ENCODE results near the gene NMRK1. TPM values are rescaled to one million over a fixed set of nuclear protein-coding genes. Genes with fewer than 3 reads are reported as not detected.

The NMRK1 gene
- total and polyA plus RNA-seq, 2 of the 13 experiments (the other 11 are each of a cell fraction or from before 2014, with no cell fraction given) = 9.1 to 12.9 TPM

DNA sequence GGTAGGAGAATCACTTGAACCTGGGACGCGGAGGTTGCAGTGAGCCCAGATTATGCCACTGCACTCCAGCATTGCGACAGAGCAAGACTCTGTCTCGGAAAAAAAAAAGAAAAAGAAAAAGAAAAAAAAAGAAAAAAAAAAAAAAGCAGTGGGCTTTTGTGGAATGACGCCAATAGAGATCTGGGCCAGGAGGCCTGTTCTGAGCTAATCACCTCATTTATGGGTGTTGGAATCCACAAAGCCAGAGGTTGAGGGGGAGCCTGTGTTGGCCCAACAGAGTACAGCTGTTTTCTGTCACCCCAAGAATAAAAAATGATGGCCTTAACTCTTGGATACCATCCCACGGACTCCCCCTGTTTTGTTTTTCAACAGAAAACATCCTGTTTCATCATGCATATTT is 18.9 kb upstream of the NMRK1 start:
- BruUV-seq (replicated peaks) = no TSS peak
- Histone ChIP-seq H3K27me3 (ENCODE audit: control insufficient read depth in 1 of 2, insufficient read depth in 2 of 2, low read length in 2 of 2) (no peaks in the 10 kb centered on the region), H3K79me2 (ENCODE audit: insufficient read depth, low read length) (peaks cover 5% of the 10 kb centered on the region), H2AFZ (ENCODE audit: low read length) (no peak overlapping the region), H3K4me1 (ENCODE audit: insufficient read depth, low read length) (peaks cover 12% of the 10 kb centered on the region), H3K9me3 (ENCODE audit: low read length) (no peaks in the 10 kb centered on the region), H3K4me2 (ENCODE audit: low read depth, low read length) (no peak overlapping the region), H4K20me1 (ENCODE audit: insufficient read depth, low read length) (no peaks in the 10 kb centered on the region), H3K36me3 (replicated peaks in 1 of 2; ENCODE audit: control insufficient read depth in 1 of 2, insufficient read depth in 2 of 2, low read length in 2 of 2) (no peaks in the 10 kb centered on the region), H3K27ac (ENCODE audit: extremely low read length, insufficient read depth, low read length) (no peak overlapping the region), H3K4me3 (replicated peaks in 1 of 3; ENCODE audit: insufficient read depth in 1 of 3, low read depth in 2 of 3, low read length in 3 of 3) (no peak overlapping the region), H3K9ac (ENCODE audit: insufficient read depth, low read depth, low read length) (no peak overlapping the region)
- intact Hi-C loops (cut with micrococcal nuclease; ENCODE audit: unreplicated experiment) = no loop called here
- ATAC-seq (no peak), FAIRE-seq (no peak), DNase-seq (ENCODE audit: low spot score) (no peak)
- CTCF ChIA-PET (ENCODE audit: low intra/inter-chr PET ratio, low total read pairs) = no interaction called here
- WGBS (ENCODE audit: low lambda C conversion rate) = 94% methylated on average over 6 of the region's 6 CpGs
- POLR2A ChIA-PET = no interaction called here
- in situ Hi-C loops (cut with HindIII; ENCODE audit: extremely low pct_ligation_motif_present, low pct_unique_long_range_greater_than_20kb) = no loop called here
- TF ChIP-seq BORCS8-MEF2B (CRISPR knock-in tag; IDR thresholded peaks at IDR 0.05) (no peak), TBP (CRISPR knock-in tag; IDR thresholded peaks at IDR 0.05) (no peak), XBP1 (CRISPR knock-in tag; IDR thresholded peaks at IDR 0.05) (no peak), ZNF331 (CRISPR knock-in tag; IDR thresholded peaks at IDR 0.05) (no peak), ZSCAN20 (CRISPR knock-in tag; IDR thresholded peaks at IDR 0.05; ENCODE audit: borderline replicate concordance) (no peak), SMYD3 (CRISPR knock-in tag; IDR thresholded peaks at IDR 0.05) (no peak), ZNF782 (CRISPR knock-in tag; IDR thresholded peaks at IDR 0.05; ENCODE audit: borderline replicate concordance) (no peak), ZNF30 (CRISPR knock-in tag; IDR thresholded peaks at IDR 0.05) (no peak), ZNF24 (IDR thresholded peaks at IDR 0.05) (no peak), ZNF232 (CRISPR knock-in tag; IDR thresholded peaks at IDR 0.05; ENCODE audit: borderline replicate concordance) (no peak), ZNF83 (CRISPR knock-in tag; IDR thresholded peaks at IDR 0.05; ENCODE audit: borderline replicate concordance) (no peak), ZNF3 (CRISPR knock-in tag; IDR thresholded peaks at IDR 0.05) (no peak)
- TF ChIP-seq, protein P1, sequence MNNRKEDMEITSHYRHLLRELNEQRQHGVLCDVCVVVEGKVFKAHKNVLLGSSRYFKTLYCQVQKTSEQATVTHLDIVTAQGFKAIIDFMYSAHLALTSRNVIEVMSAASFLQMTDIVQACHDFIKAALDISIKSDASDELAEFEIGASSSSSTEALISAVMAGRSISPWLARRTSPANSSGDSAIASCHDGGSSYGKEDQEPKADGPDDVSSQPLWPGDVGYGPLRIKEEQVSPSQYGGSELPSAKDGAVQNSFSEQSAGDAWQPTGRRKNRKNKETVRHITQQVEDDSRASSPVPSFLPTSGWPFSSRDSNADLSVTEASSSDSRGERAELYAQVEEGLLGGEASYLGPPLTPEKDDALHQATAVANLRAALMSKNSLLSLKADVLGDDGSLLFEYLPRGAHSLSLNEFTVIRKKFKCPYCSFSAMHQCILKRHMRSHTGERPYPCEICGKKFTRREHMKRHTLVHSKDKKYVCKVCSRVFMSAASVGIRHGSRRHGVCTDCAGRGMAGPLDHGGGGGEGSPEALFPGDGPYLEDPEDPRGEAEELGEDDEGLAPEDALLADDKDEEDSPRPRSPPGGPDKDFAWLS (CRISPR knock-in tag; IDR thresholded peaks at IDR 0.05; ENCODE audit: borderline replicate concordance) = no peak
- TF ChIP-seq, protein P2, sequence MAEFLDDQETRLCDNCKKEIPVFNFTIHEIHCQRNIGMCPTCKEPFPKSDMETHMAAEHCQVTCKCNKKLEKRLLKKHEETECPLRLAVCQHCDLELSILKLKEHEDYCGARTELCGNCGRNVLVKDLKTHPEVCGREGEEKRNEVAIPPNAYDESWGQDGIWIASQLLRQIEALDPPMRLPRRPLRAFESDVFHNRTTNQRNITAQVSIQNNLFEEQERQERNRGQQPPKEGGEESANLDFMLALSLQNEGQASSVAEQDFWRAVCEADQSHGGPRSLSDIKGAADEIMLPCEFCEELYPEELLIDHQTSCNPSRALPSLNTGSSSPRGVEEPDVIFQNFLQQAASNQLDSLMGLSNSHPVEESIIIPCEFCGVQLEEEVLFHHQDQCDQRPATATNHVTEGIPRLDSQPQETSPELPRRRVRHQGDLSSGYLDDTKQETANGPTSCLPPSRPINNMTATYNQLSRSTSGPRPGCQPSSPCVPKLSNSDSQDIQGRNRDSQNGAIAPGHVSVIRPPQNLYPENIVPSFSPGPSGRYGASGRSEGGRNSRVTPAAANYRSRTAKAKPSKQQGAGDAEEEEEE (CRISPR knock-in tag; IDR thresholded peaks at IDR 0.05; ENCODE audit: borderline replicate concordance) = no peak

Measured in HepG2 (cell line).